Activated CD8-positive, alpha-beta T cell treated with anti-CD3 and anti-CD28 coated beads for 36 hours (primary cell): ENCODE measurements around the gene IL4R. TPM values are rescaled to one million over a fixed set of nuclear protein-coding genes. Genes with fewer than 3 reads are reported as not detected.
A peak's percentile ranks its signal among the peaks of the same experiment; 100 is the strongest.
"Not testable (repeated sequence)": the region's sequence is repeated elsewhere in the genome, so short reads cannot be mapped to it uniquely, and the experiment has no call there.

Experiments used
- ATAC-seq: fragments of 200-7000 bp; cut with Tn5 transposase; one replicate; pipeline ENCODE4 v1.10.0; 2021; ENCODE audit warnings: mild to moderate bottlenecking, moderate library complexity
- CTCF ChIA-PET: fragments of 350-600 bp; sonication (Branson Sonifier 250); formaldehyde crosslinking; loops from one replicate; lab custom pipeline; 2021; ENCODE audit warnings: antibody characterized with exemption; lab: Charles Lee
- POLR2A ChIA-PET: fragments of 350-600 bp; sonication (Branson Sonifier 250); formaldehyde crosslinking; loops from one replicate; lab custom pipeline; 2021; ENCODE audit warnings: antibody characterized with exemption; lab: Charles Lee
- DNase-seq: peaks from one replicate; pipeline ENCODE4 v3.0.0-alpha.2; 2020
- H3K27ac Mint-ChIP-seq: one replicate; pipeline ENCODE4 v1.8.0; 2021; ENCODE audit warnings: mild to moderate bottlenecking, mixed read lengths
- H3K27me3 Mint-ChIP-seq: one replicate; pipeline ENCODE4 v1.8.0; 2021; ENCODE audit warnings: mixed read lengths
- H3K36me3 Mint-ChIP-seq: one replicate; pipeline ENCODE4 v1.8.0; 2021; ENCODE audit warnings: low read depth, mixed read lengths
- H3K4me1 Mint-ChIP-seq: one replicate; pipeline ENCODE4 v1.8.0; 2021; ENCODE audit warnings: low read depth, mixed read lengths
- H3K4me3 Mint-ChIP-seq: one replicate; pipeline ENCODE4 v1.8.0; 2021; ENCODE audit warnings: mild to moderate bottlenecking, moderate library complexity, mixed read lengths
- H3K9me3 Mint-ChIP-seq: one replicate; pipeline ENCODE4 v1.8.0; 2021; ENCODE audit warnings: mixed read lengths
- CTCF ChIP-seq: fragments of 200-600 bp; IDR thresholded peaks from one replicate; pipeline ENCODE4 v1.8.0; 2022; ENCODE audit warnings: antibody characterized with exemption, mild to moderate bottlenecking
- intact Hi-C: fragments of 100-400 bp; cut with micrococcal nuclease; formaldehyde crosslinking; loops from one replicate; pipeline ENCODE4 v1.10.0; 2022
- total RNA-seq, 2 experiments: library from RNA; stranded (reverse); gene quantifications; one replicate each; pipeline ENCODE4 v1.2.3, GENCODE V29; 2021

Gene IL4R
- total RNA-seq, 2 experiments from 2014 or later, result 236 to 245 TPM

- Mint-ChIP-seq H3K27ac (peak overlapping the region; percentile 96), H3K9me3 (peaks cover 5% of the 10 kb centered on the region), H3K4me3 (peak overlapping the region; percentile 99), H3K4me1 (peaks cover 52% of the 10 kb centered on the region), H3K36me3 (peaks cover 89% of the 10 kb centered on the region), H3K27me3 (no peaks in the 10 kb centered on the region)
- DNase-seq, result peak; percentile 53
- TF ChIP-seq CTCF, result no peak
- intact Hi-C loops, result loop anchor here (2.0 kb wide), 1 partner anchor 40 kb away; no protein-coding TSS in a partner anchor
- ChIA-PET POLR2A (interaction anchor here (0.7 to 10.5 kb wide), 22 partner anchors 8 to 733 kb away, joined by 3 to 168 read pairs (median 8); partner anchors contain the start of gene IL4R), CTCF (interaction anchor here (1.0 to 9.3 kb wide), 10 partner anchors 9 to 227 kb away, joined by 3 to 92 read pairs (median 4); no protein-coding TSS in a partner anchor)
- ATAC-seq, result no peak
These were observed 92.8 kb downstream of the IL4R start for GRCh38 chr16:27406511-27407128.

- no peak for TF ChIP-seq CTCF
- Mint-ChIP-seq H3K4me3 (peak overlapping the region; percentile 99), H3K9me3 (peaks cover 10% of the 10 kb centered on the region), H3K27me3 (no peaks in the 10 kb centered on the region), H3K4me1 (peaks cover 55% of the 10 kb centered on the region), H3K27ac (peak overlapping the region; percentile 96), H3K36me3 (peaks cover 93% of the 10 kb centered on the region)
- ATAC-seq (no peak), DNase-seq (no peak)
- intact Hi-C loops, result loop anchor here (2.0 kb wide), 1 partner anchor 40 kb away; no protein-coding TSS in a partner anchor
- POLR2A ChIA-PET, result interaction anchor here (0.6 to 10.5 kb wide), 25 partner anchors 9 to 732 kb away, joined by 3 to 168 read pairs (median 6); partner anchors contain the start of gene IL4R
- CTCF ChIA-PET, result interaction anchor here (1.0 to 9.3 kb wide), 12 partner anchors 8 to 227 kb away, joined by 3 to 92 read pairs (median 4); partner anchors contain the start of gene KATNIP
These were observed 93.4 kb downstream of the IL4R start for GRCh38 chr16:27407133-27407532.

GRCh38 chr16:27408012-27408601 is 94.3 kb downstream of the IL4R start:
- no peak for TF ChIP-seq CTCF
- Mint-ChIP-seq H3K4me3 (peak overlapping the region; percentile 99), H3K27me3 (no peaks in the 10 kb centered on the region), H3K9me3 (peaks cover 15% of the 10 kb centered on the region), H3K4me1 (peaks cover 65% of the 10 kb centered on the region), H3K27ac (peak overlapping the region; percentile 96), H3K36me3 (peaks cover 94% of the 10 kb centered on the region)
- peak; percentile 72 for ATAC-seq
- ChIA-PET CTCF (interaction anchor here (0.8 to 9.3 kb wide), 10 partner anchors 11 to 228 kb away, joined by 3 to 92 read pairs (median 4); partner anchors contain the start of gene KATNIP), POLR2A (interaction anchor here (0.8 to 10.5 kb wide), 20 partner anchors 10 to 234 kb away, joined by 3 to 168 read pairs (median 8); partner anchors contain the start of gene IL4R)
- intact Hi-C loops, result loop anchor here (2.0 kb wide), 2 partner anchors 19 to 43 kb away; no protein-coding TSS in a partner anchor
- DNase-seq, result peak; percentile 86

GRCh38 chr16:27408602-27409031 is 94.8 kb downstream of the IL4R start:
- Mint-ChIP-seq H3K27ac (peak overlapping the region; percentile 96), H3K4me3 (peak overlapping the region; percentile 99), H3K27me3 (no peaks in the 10 kb centered on the region), H3K4me1 (peaks cover 70% of the 10 kb centered on the region), H3K36me3 (peaks cover 94% of the 10 kb centered on the region), H3K9me3 (peaks cover 15% of the 10 kb centered on the region)
- intact Hi-C loops, result loop anchor here (2.0 kb wide), 2 partner anchors 18 to 42 kb away; no protein-coding TSS in a partner anchor
- no peak for TF ChIP-seq CTCF
- DNase-seq (peak; percentile 41), ATAC-seq (peak; percentile 1)
- CTCF ChIA-PET, result interaction anchor here (0.8 to 9.3 kb wide), 8 partner anchors 11 to 229 kb away, joined by 3 to 92 read pairs (median 4); no protein-coding TSS in a partner anchor
- POLR2A ChIA-PET, result interaction anchor here (0.8 to 10.5 kb wide), 14 partner anchors 10 to 177 kb away, joined by 3 to 168 read pairs (median 34); partner anchors contain the start of gene IL4R

- POLR2A ChIA-PET, result interaction anchor here (0.7 to 1.8 kb wide), 5 partner anchors 13 to 45 kb away, joined by 3 to 5 read pairs (median 5); no protein-coding TSS in a partner anchor
- peaks cover 80% of the 10 kb centered on the region for H3K4me1 Mint-ChIP-seq
- peaks cover 17% of the 10 kb centered on the region for H3K9me3 Mint-ChIP-seq
- intact Hi-C loops, result loop anchor here (2.0 kb wide), 2 partner anchors 17 to 41 kb away; no protein-coding TSS in a partner anchor
- H3K27me3 Mint-ChIP-seq, DNase-seq, CTCF ChIA-PET, ATAC-seq: not testable (repeated sequence)
- peak overlapping the region; percentile 59 for H3K4me3 Mint-ChIP-seq
- H3K27ac Mint-ChIP-seq, result peak overlapping the region; percentile 71
- H3K36me3 Mint-ChIP-seq, result peaks cover 91% of the 10 kb centered on the region
These were observed 96.2 kb downstream of the IL4R start for GRCh38 chr16:27409958-27410357.
